Measurements from ENCODE around the gene SEL1L3.

SEL1L3 gene

DNA sequence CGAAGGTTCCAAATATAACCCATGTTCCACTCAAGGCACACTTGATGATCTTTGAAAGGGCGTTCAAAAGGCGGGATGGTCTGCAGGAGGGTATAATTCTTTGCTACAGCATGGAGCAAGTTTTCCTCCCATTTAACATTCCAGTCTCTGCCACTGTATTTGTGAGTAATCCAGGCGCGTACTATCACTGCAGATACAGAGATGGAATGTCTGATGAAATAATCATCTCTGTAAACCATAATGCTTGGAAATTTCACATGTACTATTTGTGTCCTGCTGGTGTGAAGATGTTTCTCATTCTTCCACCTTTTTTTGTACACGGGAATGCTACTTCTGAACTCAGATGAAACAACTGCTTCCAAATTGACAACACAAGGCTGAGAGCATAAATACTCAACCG is 15.5 kb downstream of the SEL1L3 start:
- DNase-seq (ENCODE audit: low read depth) = peak; percentile 17

- DNase-seq (ENCODE audit: low read depth) = no peak
Observed at GRCh38 chr4:25845841-25846653, 16.7 kb downstream of the SEL1L3 start.

- DNase-seq (ENCODE audit: low read depth) = no peak
Observed at GRCh38 chr4:25844961-25845712, 17.7 kb downstream of the SEL1L3 start.

DNA sequence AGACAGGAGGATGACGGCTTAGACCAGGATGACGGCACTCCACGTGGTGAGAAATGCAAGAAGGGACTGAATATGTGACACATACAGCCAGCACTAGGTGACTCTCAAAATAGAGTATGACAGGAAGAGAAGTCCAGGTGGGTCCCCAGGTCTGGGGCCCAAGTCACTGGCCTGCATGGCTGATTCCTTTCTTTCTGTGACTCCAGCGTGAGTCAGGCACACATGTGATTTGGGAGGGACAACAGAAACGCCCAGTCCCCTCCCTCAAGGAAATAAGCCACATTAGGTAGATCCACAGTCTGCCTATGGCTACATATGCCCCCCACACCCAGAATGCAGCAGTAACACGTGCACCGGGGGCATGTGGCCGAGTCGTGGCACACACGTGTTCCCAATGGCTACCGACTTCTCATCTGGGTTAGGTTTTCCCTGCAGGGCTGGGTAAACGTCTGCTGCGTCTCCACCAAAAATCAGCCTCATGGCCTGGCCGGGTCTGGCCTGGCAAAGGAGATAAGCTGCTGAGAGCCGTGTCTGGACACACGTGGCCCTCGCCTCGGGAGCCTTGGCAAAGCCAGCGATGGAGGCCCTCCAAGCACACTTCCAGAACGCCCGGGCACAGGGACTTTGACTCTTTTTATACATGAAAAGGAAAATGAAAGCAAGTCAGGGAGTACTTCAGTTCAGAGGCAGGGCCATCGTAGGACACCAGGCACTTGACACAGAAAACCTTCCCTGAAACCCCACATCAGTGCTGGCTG is 19.3 kb downstream of the SEL1L3 start:
- DNase-seq (ENCODE audit: low read depth) = no peak

DNA sequence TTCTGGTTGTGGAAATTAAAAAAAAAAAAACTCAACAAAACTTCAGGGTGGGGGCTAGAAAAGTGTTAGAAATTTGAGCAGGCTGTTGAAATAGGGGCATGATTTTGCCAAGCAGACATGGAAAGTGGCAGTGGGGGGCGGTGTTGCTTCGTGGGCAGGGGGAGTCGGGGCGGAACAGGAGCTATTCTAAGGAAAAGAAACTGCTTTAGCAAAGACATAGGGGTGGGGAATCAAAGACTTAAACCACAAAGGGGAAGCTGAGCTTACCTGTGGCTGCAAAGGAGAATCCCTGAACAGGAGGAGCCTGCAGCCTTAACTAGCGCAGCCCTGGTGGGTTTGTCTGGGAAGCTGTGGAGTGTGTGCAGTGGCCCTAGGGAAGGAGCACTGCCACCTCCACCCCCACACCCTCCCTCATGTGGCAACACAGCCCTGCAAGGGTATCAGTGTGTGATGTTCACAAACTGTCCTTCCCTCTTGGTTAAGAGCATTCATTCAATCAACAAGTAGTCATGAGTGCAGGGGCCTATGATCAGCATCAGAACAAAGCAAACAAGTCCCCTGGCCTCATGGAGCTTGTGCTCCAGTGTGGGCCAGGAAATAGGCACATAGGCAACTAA is 20.5 kb downstream of the SEL1L3 start:
- no peak for DNase-seq (ENCODE audit: low read depth)

DNA sequence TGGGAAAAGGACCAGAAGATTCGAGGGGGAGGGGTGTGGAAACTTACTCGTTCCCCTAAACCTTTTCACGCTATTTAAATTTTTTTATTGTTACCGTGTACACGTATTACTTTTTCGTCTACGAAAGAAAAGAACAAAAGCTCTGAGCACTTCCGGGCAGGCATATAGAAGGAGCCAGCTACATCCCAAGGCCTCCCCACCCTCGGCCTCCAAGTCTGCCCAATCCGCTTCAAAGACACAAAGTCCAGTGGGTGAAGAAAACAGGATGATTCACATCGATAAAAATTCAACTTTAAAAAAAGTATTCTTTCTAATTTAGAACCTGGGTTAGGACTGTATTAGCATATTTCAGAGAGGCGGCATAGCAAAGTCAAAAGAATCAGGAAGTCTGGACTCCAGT is 23.1 kb downstream of the SEL1L3 start:
- no peak for DNase-seq (ENCODE audit: low read depth)

GRCh38 chr4:25839233-25839632 is 23.6 kb downstream of the SEL1L3 start:
- no peak for DNase-seq (ENCODE audit: low read depth)

DNA sequence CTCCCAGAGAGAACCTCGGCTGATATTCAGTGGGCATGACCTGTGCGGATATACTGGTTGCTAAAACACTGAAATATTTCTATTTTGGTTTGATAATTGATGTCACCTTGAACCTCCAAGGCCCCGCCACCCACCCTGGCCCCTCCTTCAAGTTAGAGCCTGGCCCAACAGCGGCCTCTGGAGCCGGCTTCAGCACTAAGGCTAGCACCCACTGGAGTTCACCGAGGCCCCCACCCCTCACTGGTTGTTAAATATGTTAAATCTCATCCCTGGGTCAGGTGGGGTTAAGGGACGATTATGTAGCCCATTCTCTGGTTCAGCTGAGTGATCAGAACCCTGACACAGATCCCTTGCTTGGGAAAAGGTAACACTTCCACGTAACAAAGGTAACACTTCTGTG is 24.3 kb downstream of the SEL1L3 start:
- no peak for DNase-seq (ENCODE audit: low read depth)

DNA sequence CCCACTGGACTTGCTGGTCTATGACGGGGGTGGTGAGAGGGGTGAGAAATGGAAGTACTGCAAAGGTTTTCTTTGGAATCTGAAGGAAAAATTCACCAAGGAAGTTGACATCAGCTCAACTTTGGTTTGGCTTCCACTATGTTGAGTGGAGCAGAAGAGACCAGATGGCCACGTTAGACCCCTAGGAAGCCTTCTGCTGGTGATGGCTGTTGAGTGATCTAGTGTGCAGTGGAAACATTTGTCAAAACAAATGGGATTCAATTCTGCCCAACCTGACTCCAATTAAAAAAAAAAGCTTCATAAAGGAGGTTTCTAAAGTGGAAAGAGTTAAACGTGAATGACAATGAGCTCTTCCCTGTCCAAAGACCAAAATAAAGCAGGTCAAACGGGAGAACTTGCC is 25.7 kb downstream of the SEL1L3 start:
- no peak for DNase-seq (ENCODE audit: low read depth)

DNA sequence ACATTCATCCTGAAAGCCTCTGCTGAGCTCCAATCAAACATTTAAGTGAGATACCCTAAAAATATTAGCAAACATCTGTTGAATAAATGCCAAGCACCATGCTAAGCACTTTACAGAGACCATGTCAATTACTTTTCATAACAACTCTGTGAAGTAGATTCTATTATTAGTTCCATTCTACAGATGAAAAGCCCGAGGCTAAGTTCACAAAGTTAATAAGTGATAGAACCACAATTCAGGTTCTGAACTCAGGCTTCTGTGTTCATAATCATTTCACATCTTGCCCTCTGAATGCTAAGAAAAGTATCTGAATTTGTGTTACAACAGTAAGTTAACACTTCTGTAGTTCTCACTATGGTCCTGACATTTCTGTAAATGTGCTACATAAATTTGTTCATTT is 27.4 kb downstream of the SEL1L3 start:
- no peak for DNase-seq (ENCODE audit: low read depth)

DNA sequence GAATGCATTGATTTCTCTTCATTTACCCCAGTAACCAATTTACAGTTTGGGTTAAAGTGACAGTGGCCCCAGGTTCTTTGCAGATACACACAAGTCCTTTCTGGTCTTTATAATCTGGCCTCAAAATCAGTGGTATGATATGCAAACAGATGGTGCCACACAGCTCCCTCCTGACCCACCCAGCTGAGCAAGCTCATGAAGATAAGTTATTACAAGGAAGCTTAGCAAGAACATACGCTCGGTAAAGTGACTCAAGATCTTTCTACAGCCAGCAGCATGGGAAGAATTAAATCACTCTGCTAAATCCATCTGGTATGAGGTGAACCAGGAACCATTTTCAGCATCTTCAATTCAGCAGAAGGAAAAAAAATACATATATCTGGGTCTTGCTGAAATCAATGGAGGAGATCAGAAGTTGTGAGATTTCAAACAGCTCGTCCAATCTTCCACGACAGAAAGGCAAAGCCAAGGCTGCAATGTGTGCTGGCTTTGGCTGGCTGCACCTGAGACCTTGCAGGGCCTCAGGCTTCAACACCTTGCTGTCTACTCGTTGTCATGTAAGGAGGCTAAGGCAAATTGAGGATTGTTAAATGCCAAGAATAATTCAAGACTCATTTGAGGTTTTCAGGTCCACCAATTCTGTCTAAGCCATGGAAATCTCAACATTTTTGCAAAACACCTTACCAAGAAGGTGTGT is 28.2 kb downstream of the SEL1L3 start:
- no peak for DNase-seq (ENCODE audit: low read depth)

GRCh38 chr4:25830548-25830947 is 32.2 kb downstream of the SEL1L3 start:
- DNase-seq (ENCODE audit: low read depth) = no peak

DNA sequence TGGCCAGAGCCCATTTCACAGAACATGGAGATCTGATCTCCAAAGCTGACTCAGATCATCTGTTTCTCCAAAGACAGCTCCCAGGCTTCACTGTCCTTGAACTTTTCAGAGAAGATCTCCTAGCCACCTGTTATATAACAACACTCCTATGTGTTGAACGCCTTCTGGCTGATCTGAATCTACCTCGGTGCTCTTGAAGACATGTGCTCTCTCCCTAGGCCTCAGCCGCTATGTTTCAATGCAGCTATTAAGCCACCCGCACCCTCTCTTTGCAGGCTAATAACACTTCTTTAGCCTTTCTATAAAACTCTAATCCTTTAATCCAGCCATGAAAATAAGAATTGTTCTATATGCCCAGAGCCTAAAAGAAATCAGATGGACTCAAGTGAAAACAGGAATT is 34.9 kb downstream of the SEL1L3 start:
- no peak for DNase-seq (ENCODE audit: low read depth)

- DNase-seq (ENCODE audit: low read depth) = no peak
Observed at GRCh38 chr4:25827373-25827772, 35.4 kb downstream of the SEL1L3 start.

DNA sequence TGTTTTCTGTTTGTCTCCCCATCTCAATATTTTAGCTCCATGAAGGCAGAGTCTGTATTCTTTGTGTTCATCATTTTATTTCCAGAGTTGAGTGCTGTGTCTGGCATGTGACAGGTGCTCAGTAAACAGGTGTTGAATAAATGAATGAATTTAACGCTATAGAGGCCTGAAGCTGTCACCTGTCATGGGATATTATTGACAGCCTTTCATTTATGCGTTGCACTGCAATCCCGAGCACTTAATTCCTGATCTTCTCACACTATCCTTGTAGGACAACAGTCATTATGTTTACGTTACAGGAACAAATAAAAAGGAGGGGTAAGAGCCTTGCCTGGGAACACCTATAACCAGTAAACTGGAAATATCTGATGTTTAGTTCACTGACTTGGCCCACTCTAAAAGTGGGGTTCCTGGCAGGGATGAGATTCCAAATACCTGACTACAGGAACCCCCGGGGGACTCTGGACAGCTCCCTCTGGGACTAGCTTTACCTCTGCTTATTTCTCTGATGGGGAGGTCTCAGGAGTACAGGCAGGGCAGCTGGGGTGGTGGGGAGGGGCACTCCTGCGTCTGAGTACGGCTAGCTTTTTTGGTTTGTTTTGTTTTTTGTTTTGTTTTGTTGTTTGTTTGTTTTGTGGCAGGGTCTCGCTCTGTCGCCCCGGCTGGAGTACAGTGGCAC is 36.6 kb downstream of the SEL1L3 start:
- DNase-seq (ENCODE audit: low read depth) = no peak

DNA sequence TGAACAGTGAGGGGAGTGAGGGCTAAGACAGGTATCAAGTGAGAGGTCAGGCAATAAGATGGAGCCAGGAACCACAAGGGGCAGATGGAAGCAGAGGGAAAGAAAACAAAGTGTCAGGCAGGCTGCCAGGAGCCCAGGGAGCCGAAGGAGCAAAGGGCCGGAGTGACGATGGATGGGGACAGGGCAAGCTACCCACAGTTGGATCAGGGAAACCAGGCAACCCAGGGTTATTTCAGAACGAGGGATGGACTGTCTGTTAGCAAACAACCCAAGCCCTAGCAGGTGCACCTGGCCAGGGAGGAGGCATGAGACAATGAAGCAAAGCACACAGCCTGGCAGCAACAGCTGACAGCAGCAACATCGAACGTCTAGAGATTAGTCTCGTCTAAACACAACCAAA is 39.2 kb downstream of the SEL1L3 start:
- DNase-seq (ENCODE audit: low read depth) = no peak

DNA sequence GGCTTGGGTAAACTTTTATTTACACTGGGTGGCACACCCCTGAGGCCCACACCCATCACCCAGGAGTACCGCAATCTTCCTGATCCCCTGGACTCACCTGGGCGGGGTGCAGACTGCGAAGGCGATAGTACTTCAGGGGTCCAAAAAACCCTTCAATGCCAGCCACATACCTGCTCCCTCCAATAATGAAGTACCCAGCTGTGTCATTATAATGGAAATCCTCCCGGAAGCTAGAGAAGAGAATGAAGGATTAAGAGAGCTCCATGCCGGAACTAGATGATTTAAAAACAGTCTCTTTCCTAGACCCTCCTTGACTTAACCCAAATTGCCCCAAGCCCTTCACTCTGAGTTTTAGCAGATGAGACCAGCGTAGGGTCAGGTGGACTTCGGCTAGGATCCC is 40.9 kb downstream of the SEL1L3 start:
- no peak for DNase-seq (ENCODE audit: low read depth)

DNA sequence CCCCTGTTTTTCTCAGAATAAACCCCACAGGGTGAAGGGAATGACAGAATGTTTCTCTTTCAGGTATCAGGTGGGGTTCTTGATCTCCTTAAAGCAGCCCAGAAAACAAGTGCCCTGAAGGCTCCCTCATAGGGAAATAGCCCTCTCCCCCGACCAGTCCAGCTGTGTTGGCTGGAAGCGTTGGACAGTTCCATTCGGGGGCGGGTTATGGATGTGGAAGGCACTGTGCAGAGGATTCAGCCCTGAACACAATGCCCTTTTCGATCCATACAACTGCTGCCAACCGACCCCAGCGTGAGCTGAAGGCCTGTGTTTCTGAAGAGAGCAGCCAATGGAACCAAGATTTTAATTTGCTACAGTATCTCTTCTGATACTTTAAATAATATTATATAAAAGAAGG is 41.5 kb downstream of the SEL1L3 start:
- DNase-seq (ENCODE audit: low read depth) = no peak

- no peak for DNase-seq (ENCODE audit: low read depth)
Observed at GRCh38 chr4:25818876-25819275, 43.9 kb downstream of the SEL1L3 start.

DNA sequence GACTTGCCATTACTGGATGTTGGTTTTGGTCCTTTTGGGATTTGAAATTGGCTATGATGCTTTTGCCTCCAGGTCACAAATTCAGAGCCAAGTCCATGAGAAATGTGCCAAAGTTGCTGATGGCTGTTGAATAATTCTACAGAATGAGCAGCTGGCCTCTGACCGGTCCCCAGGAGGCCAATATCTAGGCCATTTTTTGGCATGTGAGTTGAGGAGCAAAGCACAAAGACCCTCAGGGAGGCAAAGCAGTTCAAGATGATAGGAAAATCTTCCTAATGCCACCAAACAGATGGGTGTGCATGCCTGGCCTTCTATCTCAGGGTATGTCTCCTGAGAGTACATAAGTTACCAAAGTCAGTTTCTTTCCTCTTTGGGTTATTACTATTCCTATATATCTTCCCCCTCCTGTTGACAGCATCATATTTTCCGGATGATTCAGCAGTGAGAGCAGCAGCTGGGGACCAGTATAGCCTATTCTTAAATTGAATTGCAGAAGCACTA is 44.4 kb downstream of the SEL1L3 start:
- no peak for DNase-seq (ENCODE audit: low read depth)

DNA sequence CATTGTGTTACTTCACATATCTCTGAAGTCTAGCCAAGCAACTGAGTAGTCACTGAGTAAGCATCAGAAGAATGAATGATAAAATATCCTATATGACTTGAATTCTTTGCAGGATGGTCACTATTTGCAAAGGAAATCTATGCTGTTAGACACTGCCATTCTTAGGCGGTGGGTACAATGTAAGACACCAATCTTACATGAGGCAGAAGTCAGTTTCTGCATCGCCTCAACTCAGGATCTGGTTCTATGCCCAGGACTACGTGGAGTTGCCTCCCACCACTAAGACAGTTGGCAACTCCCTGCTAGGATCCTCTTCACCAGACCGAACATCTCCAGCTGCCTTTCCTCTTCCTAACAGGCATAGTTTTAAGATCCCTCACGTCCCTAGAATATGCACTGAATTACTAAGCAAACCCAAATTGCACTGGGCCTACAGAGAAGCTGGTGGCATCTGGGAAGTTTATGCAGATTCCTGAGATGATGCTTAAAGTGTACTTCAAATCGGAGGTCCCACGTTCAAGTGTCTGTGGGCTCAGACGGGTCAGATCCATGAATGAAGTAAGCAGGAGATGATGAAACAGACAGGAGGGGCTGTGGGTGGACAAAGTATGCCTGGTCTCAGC is 45.6 kb downstream of the SEL1L3 start:
- DNase-seq (ENCODE audit: low read depth) = peak; percentile 64
